HepG2 (cell line): ENCODE data around the gene RNF114. TPM values are rescaled to one million over a fixed set of nuclear protein-coding genes. Genes with fewer than 3 reads are reported as not detected.

ENCODE experiments used
- ATAC-seq: fragments of 200-7000 bp; cut with Tn5 transposase; 3 replicates; pipeline ENCODE4 v1.9.1; 2020; ENCODE audit warnings: mild to moderate bottlenecking, moderate library complexity
- BruUV-seq: library from RNA; stranded (reverse); fragments of 400-500 nt; replicated peaks from 2 replicates; lab custom pipeline; 2021; lab: Mats Ljungman, UMichigan
- CTCF ChIA-PET: fragments of 300-600 bp; formaldehyde crosslinking; extraction: SDS; loops from one replicate; lab custom pipeline; 2021; ENCODE audit warnings: low total read pairs, inconsistent platforms, low intra/inter-chr PET ratio; lab: Yijun Ruan, JAX
- POLR2A ChIA-PET: fragments of 350-600 bp; sonication (Branson Sonifier 250); formaldehyde crosslinking; loops from one replicate; lab custom pipeline; 2020; ENCODE audit warnings: antibody characterized with exemption, inconsistent platforms; lab: Yijun Ruan, JAX
- DNase-seq: peaks from one replicate; pipeline ENCODE4 v3.0.0-alpha.2; 2015; ENCODE audit warnings: low spot score
- FAIRE-seq: peaks from 3 replicates; lab custom pipeline; 2011; peaks lifted over from hg19 to GRCh38; lab: Jason Lieb, UNC
- H2AFZ ChIP-seq: one replicate; pipeline ENCODE4 v1.6.1; 2011; ENCODE audit warnings: low read length, inconsistent platforms
- H3K27ac ChIP-seq: fragments of 300-600 bp; 3 replicates; pipeline ENCODE4 v1.8.0; 2011; ENCODE audit warnings: mixed run types, mild to moderate bottlenecking, mixed read lengths, low read length, inconsistent platforms; ENCODE audit not compliant: insufficient read depth; ENCODE audit errors: extremely low read length
- H3K27me3 ChIP-seq, 2 experiments: fragments of 200-600 bp in 1 of 2; 2 replicates in 1 of 2; 3 replicates in 1 of 2; pipeline versions ENCODE4 v1.6.0 to v1.8.0; 2011; ENCODE audit warnings: low read length in 2 of 2, mild to moderate bottlenecking in 2 of 2, moderate library complexity in 2 of 2, inconsistent platforms in 1 of 2; ENCODE audit not compliant: insufficient read depth in 2 of 2, control insufficient read depth in 1 of 2
- H3K36me3 ChIP-seq, 2 experiments: fragments of 200-600 bp in 1 of 2; replicated peaks in 1 of 2; 2 replicates in 1 of 2; 3 replicates in 1 of 2; pipeline versions ENCODE4 v1.5.1 to v1.8.0; 2011; ENCODE audit warnings: low read length in 2 of 2, inconsistent platforms in 1 of 2; ENCODE audit not compliant: insufficient read depth in 2 of 2, control insufficient read depth in 1 of 2
- H3K4me1 ChIP-seq: 2 replicates; pipeline ENCODE4 v1.5.1; 2012; ENCODE audit warnings: low read length, inconsistent platforms; ENCODE audit not compliant: insufficient read depth
- H3K4me2 ChIP-seq: 2 replicates; pipeline ENCODE4 v1.6.0; 2011; ENCODE audit warnings: low read depth, low read length, inconsistent platforms
- H3K4me3 ChIP-seq, 3 experiments: fragments of 200-600 bp in 1 of 3; sonication (generic), shearing (Covaris generic) in 1 of 3; replicated peaks in 1 of 3; 2 replicates each; pipeline ENCODE4 v1.5.1; 2011 to 2016; ENCODE audit warnings: low read length in 3 of 3, inconsistent platforms in 2 of 3, low read depth in 2 of 3, mild to moderate bottlenecking in 2 of 3, control low read depth in 1 of 3, mixed read lengths in 1 of 3; ENCODE audit not compliant: insufficient read depth in 1 of 3
- H3K79me2 ChIP-seq: one replicate; pipeline ENCODE4 v1.6.1; 2011; ENCODE audit warnings: low read length, inconsistent platforms; ENCODE audit not compliant: insufficient read depth
- H3K9ac ChIP-seq: 2 replicates; pipeline ENCODE4 v1.6.0; 2011; ENCODE audit warnings: mild to moderate bottlenecking, low read depth, low read length, inconsistent platforms; ENCODE audit not compliant: insufficient read depth
- H3K9me3 ChIP-seq: 2 replicates; pipeline ENCODE4 v1.5.1; 2012; ENCODE audit warnings: mild to moderate bottlenecking, low read length
- H4K20me1 ChIP-seq: 2 replicates; pipeline ENCODE4 v1.6.0; 2011; ENCODE audit warnings: inconsistent platforms, mild to moderate bottlenecking, low read length, moderate library complexity; ENCODE audit not compliant: insufficient read depth
- ELF1 ChIP-seq: sonication (generic); formaldehyde crosslinking; IDR thresholded peaks from 2 replicates; pipeline ENCODE4 v1.4.0; 2020; ENCODE audit warnings: missing genetic modification reagents
- FOXJ3 ChIP-seq: sonication (generic); formaldehyde crosslinking; IDR thresholded peaks from 2 replicates; pipeline ENCODE4 v1.4.0; 2020; ENCODE audit warnings: missing genetic modification reagents, mild to moderate bottlenecking, borderline replicate concordance
- FOXP4 ChIP-seq: sonication (generic); formaldehyde crosslinking; IDR thresholded peaks from 2 replicates; pipeline ENCODE4 v1.4.0; 2020; ENCODE audit warnings: missing genetic modification reagents
- NBN ChIP-seq: fragments of 450-650 bp; conservative IDR thresholded peaks from 2 replicates; pipeline ENCODE4 v1.6.1; 2017
- SP1 ChIP-seq, 2 experiments: fragments of 450-650 bp in 1 of 2; sonication (generic) in 1 of 2; formaldehyde crosslinking in 1 of 2; IDR thresholded peaks; 2 replicates each; pipeline versions ENCODE4 v1.4.0 to v1.6.1; 2016 to 2020; ENCODE audit warnings: missing genetic modification reagents in 1 of 2
- YEATS4 ChIP-seq: sonication (generic); formaldehyde crosslinking; IDR thresholded peaks from 2 replicates; pipeline ENCODE4 v1.4.0; 2020; ENCODE audit warnings: missing genetic modification reagents, borderline replicate concordance
- ZBTB40 ChIP-seq, 2 experiments: fragments of 450-650 bp in 1 of 2; sonication (generic) in 1 of 2; formaldehyde crosslinking in 1 of 2; IDR thresholded peaks; 2 replicates each; pipeline versions ENCODE4 v1.6.1 to v1.8.0; 2016 to 2022; ENCODE audit warnings: antibody characterized with exemption in 1 of 2, mild to moderate bottlenecking in 1 of 2, missing genetic modification reagents in 1 of 2
- ZNF235 ChIP-seq: sonication (generic); formaldehyde crosslinking; IDR thresholded peaks from 2 replicates; pipeline ENCODE4 v1.8.1; 2023; ENCODE audit warnings: mild to moderate bottlenecking, missing genetic modification reagents, borderline replicate concordance
- ZNF256 ChIP-seq: sonication (generic); formaldehyde crosslinking; conservative IDR thresholded peaks from 2 replicates; pipeline ENCODE4 v1.4.0; 2020; ENCODE audit warnings: missing genetic modification reagents
- ZNF350 ChIP-seq: sonication (generic); formaldehyde crosslinking; IDR thresholded peaks from 2 replicates; pipeline ENCODE4 v1.4.0; 2020; ENCODE audit warnings: mild to moderate bottlenecking, low read depth, missing genetic modification reagents, borderline replicate concordance
- WGBS: methylation state at CpG from one replicate; pipeline ENCODE4 v1.1.6; 2017; ENCODE audit warnings: low lambda C conversion rate; 5-methylcytosine and 5-hydroxymethylcytosine counted together
- in situ Hi-C: cut with HindIII; loops from 2 replicates; pipeline ENCODE4 v1.10.0; 2017; ENCODE audit warnings: low pct_unique_long_range_greater_than_20kb; ENCODE audit not compliant: extremely low pct_ligation_motif_present
- intact Hi-C: fragments of 100-400 bp; cut with micrococcal nuclease; formaldehyde crosslinking; loops from one replicate; pipeline ENCODE4 v1.10.0; 2022; ENCODE audit not compliant: unreplicated experiment
- polyA plus RNA-seq, 8 experiments: library from polyadenylated mRNA; depleted of rRNA in 3 of 8; stranded (reverse) in 7 of 8; unstranded in 1 of 8; fragments of >200 nt; fragmentation: Illumina TruSeq in 4 of 8; extraction: Trizol in 4 of 8; gene quantifications; 2 replicates each; pipeline versions ENCODE4 v1.2.1 to v1.2.3, GENCODE V29; 2011 to 2016; ENCODE audit warnings: low read depth in 4 of 8, missing spikeins in 1 of 8, mixed read lengths in 1 of 8; ENCODE audit not compliant: insufficient read depth in 1 of 8
- total RNA-seq, 5 experiments: library from RNA; depleted of rRNA; stranded (reverse); fragments of >200 nt; fragmentation: Illumina TruSeq; extraction: Trizol; gene quantifications; 2 replicates each; pipeline ENCODE4 v1.2.3, GENCODE V29; 2016; ENCODE audit warnings: low read depth in 1 of 5

The RNF114 gene
- total and polyA plus RNA-seq, 2 of the 13 experiments (the other 11 are each of a cell fraction or from before 2014, with no cell fraction given), result 119 to 126 TPM

- no peaks in the 10 kb centered on the region for H3K27me3 ChIP-seq
- no peaks in the 10 kb centered on the region for H3K79me2 ChIP-seq
- in situ Hi-C loops (loop anchor here (25.0 kb wide), 1 partner anchor 557 kb away; no protein-coding TSS in a partner anchor), intact Hi-C loops (no loop called here)
- H3K9me3 ChIP-seq, result no peaks in the 10 kb centered on the region
- H3K27ac ChIP-seq, result no peak overlapping the region
- H3K4me3 ChIP-seq, result no peak overlapping the region
- FAIRE-seq, result no peak
- DNase-seq, result no peak
- ATAC-seq, result no peak
- H2AFZ ChIP-seq, result no peak overlapping the region
- WGBS, result 89% methylated on average over 6 of the region's 6 CpGs
- peaks cover 24% of the 10 kb centered on the region for H3K4me1 ChIP-seq
- no peaks in the 10 kb centered on the region for H3K36me3 ChIP-seq
- ChIA-PET POLR2A (interaction anchor here (1.2 kb wide), 1 partner anchor 22 kb away, joined by 4 read pairs; no protein-coding TSS in a partner anchor), CTCF (no interaction called here)
- H3K9ac ChIP-seq, result no peak overlapping the region
- no peaks in the 10 kb centered on the region for H4K20me1 ChIP-seq
- BruUV-seq, result no TSS peak
- H3K4me2 ChIP-seq, result no peak overlapping the region
- no peak for TF ChIP-seq FOXP4 (CRISPR knock-in tag)
- no peak for TF ChIP-seq FOXJ3 (CRISPR knock-in tag)
- no peak for TF ChIP-seq ZNF350 (CRISPR knock-in tag)
- no peak for TF ChIP-seq ZBTB40 (IDR thresholded peaks at IDR 0.05)
- TF ChIP-seq ZBTB40 (CRISPR knock-in tag; IDR thresholded peaks at IDR 0.05), result no peak
- TF ChIP-seq SP1 (IDR thresholded peaks at IDR 0.05), result no peak
- TF ChIP-seq SP1 (CRISPR knock-in tag; IDR thresholded peaks at IDR 0.05), result no peak
- no peak for TF ChIP-seq ZNF235 (CRISPR knock-in tag)
- TF ChIP-seq ELF1 (CRISPR knock-in tag), result no peak
- no peak for TF ChIP-seq YEATS4 (CRISPR knock-in tag)
- TF ChIP-seq NBN, result no peak
- no peak for TF ChIP-seq ZNF256 (CRISPR knock-in tag)
Observed at GRCh38 chr20:49894073-49894470, 42.1 kb upstream of the RNF114 start.
